Large intestine (tissue), 3 donors: ENCODE measurements around the gene RIPK1. TPM values are rescaled to one million over a fixed set of nuclear protein-coding genes. Genes with fewer than 3 reads are reported as not detected.
A peak's percentile ranks its signal among the peaks of the same experiment; 100 is the strongest.

Source experiments
- DNase-seq, 2 donors: peaks; one replicate each; pipeline versions ENCODE4 v3.0.0 to v3.0.0-alpha.2; 2013
- H3K27ac ChIP-seq: one replicate; pipeline ENCODE4 v1.5.1; 2013; ENCODE audit warnings: low read length
- H3K27me3 ChIP-seq: 2 replicates; pipeline ENCODE4 v1.6.1; 2013; ENCODE audit warnings: low read length; ENCODE audit not compliant: control insufficient read depth, insufficient read depth
- H3K36me3 ChIP-seq: 2 replicates; pipeline ENCODE4 v1.6.1; 2013; ENCODE audit warnings: low read length; ENCODE audit not compliant: control insufficient read depth, insufficient read depth
- H3K4me1 ChIP-seq: one replicate; pipeline ENCODE4 v1.6.1; 2013; ENCODE audit warnings: low read length; ENCODE audit not compliant: control insufficient read depth, insufficient read depth
- H3K4me3 ChIP-seq: one replicate; pipeline ENCODE4 v1.5.1; 2013; ENCODE audit warnings: low read length
- H3K9me3 ChIP-seq: one replicate; pipeline ENCODE4 v1.6.1; 2013; ENCODE audit warnings: mild to moderate bottlenecking, low read depth, low read length, moderate library complexity; ENCODE audit not compliant: control insufficient read depth
- WGBS: methylation state at CpG from one replicate; pipeline ENCODE4 v1.1.5; 2013; ENCODE audit warnings: low lambda C conversion rate; ENCODE audit not compliant: insufficient coverage; 5-methylcytosine and 5-hydroxymethylcytosine counted together
- polyA plus RNA-seq: library from polyadenylated mRNA; unstranded; fragments of 120-200 nt; gene quantifications from one replicate; pipeline ENCODE4 v1.2.1, GENCODE V29; 2013

RIPK1 gene
- polyA plus RNA-seq, 1 donor = 32.2 TPM

DNA sequence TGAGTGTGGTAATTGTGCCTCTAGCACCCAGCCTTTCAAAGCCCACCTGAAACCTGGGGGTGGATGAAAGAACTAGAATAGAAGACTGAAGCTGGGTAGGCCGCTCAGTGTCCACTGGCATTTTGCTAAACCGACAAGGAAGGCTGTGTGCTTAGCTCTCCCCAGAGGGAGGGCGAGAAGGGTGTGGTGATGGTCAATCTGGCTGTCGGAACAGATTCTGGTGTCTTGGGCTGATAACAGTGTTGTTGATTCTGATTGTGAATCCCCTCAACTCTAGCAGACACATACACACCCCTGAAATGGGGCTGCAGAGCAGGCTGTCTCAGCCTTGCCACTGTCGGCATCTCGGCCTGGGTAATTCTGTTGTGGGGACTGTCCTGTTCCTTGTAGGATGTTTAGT, 46.1 kb downstream of the RIPK1 start:
- Histone ChIP-seq H3K4me3 (no peak overlapping the region), H3K4me1 (peaks cover 5% of the 10 kb centered on the region), H3K27me3 (no peaks in the 10 kb centered on the region), H3K9me3 (no peaks in the 10 kb centered on the region), H3K36me3 (peaks cover 48% of the 10 kb centered on the region), H3K27ac (no peak overlapping the region)
- no CpG with 5 or more reads among the region's 6 CpGs for WGBS
- DNase-seq = no peak

GRCh38 chr6:3117912-3118352, 49.6 kb downstream of the RIPK1 start:
- Histone ChIP-seq H3K27me3 (no peaks in the 10 kb centered on the region), H3K27ac (peak overlapping the region; percentile 99), H3K4me1 (peaks cover 13% of the 10 kb centered on the region), H3K36me3 (peaks cover 23% of the 10 kb centered on the region), H3K4me3 (peak overlapping the region; percentile 80), H3K9me3 (no peaks in the 10 kb centered on the region)
- DNase-seq = no peak
- 100% methylated on average over 1 of the region's 8 CpGs for WGBS

DNA sequence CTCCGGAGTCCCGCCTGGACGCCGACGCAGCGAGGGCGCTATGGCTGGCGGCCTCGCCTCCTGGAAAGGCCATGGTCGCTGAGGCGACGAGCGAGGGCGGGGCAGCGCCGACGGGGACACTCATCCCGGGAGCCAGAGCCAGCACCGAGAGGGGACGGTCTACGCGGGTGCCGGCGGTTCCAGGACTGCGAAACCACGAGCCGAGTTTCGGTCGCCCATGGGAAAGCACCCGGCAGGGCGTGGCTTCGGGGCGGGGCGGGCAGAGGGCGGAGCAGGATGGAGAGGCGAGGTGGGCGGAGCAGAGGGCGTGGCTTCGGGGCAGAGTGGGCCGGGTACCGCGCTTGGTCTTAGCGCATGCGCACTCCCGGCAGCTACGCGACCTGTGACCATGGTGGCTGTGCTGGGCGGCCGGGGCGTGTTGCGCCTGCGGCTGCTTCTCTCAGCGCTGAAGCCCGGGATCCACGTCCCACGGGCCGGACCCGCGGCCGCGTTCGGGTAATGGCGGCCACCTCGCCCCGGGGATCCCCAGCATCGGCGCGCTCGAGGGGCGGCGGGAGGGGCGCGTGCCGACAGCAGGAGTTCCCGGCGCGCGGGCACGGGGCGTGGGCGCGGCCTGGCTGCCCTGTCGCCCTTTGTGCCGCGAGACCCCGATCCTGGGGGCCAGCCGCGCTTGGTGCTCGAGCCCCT, 50.2 kb downstream of the RIPK1 start, which contains the start of gene BPHL:
BPHL (plus strand) TSS at position 359 of the 687 bp plus-strand sequence; CDS start at position 389, 30 bp downstream.
- peak within 1 kb of the TSS; percentile 99 for H3K27ac ChIP-seq

DNA sequence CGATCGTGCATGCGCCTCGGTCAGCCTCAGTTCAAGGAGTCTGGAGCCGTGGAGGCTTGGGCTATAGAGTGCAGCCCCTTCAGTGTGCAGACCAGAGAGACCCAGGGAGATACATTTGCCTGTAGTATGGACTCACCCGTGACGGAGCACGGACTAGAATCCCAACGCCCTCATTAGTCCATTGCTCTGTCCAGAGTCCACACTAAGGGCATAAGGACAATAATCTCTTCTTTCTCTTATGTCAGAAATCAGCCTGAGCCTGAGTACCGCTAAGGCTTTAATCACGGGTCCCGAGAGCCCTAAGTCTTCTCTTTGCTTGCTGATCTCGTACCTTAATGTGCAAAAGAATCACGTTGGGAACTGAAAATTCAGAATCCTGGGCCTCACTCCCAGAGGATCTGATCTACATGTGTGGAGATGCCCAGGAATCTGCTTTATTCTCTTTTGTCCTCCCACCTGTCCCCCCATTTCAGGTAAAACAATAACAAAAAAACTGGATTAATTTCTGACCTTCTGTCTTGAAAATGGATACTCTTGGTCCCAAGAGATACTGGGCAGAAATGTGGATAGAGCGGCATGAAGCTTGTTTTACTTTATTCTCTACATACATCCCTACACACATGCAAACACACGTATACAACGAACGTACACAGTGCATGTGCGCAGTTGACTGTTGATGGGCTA, 50.9 kb downstream of the RIPK1 start:
- WGBS = 50% methylated on average over 3 of the region's 19 CpGs
- peak overlapping the region; percentile 99 for H3K27ac ChIP-seq
- no peaks in the 10 kb centered on the region for H3K9me3 ChIP-seq
- no peaks in the 10 kb centered on the region for H3K27me3 ChIP-seq
- peaks cover 13% of the 10 kb centered on the region for H3K4me1 ChIP-seq
- peak; percentile 85 to 93 for DNase-seq
- H3K4me3 ChIP-seq = peak overlapping the region; percentile 80
- H3K36me3 ChIP-seq = peaks cover 10% of the 10 kb centered on the region

More for the DNA sequence above, 50.2 kb downstream of the RIPK1 start, which contains the start of gene BPHL:
- Histone ChIP-seq H3K4me3 (peak within 1 kb of the TSS; percentile 80), H3K4me1 (peaks cover 13% of the 10 kb centered on the region), H3K9me3 (no peaks in the 10 kb centered on the region), H3K36me3 (peaks cover 17% of the 10 kb centered on the region), H3K27me3 (no peaks in the 10 kb centered on the region)
- WGBS = no CpG with 5 or more reads among the region's 89 CpGs
- peak; percentile 95 to 97 for DNase-seq

DNA sequence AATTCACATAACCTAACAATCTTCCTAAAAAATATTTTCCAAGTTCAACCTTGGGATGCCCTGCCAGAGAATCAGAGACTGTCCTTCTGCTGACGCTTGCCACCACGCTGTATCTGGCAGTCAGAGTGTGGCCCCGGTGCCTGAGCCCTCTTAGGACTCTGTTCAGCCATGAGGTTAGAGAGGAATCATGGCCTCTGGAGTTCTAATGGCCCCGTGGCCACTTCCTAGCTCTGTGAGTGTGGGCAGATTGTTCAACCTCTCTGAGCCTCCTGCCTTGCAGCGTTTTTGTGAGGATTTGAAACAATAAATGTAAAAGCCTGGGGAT, 52.4 kb downstream of the RIPK1 start:
- Histone ChIP-seq H3K27ac (peak overlapping the region; percentile 57), H3K36me3 (peaks cover 3% of the 10 kb centered on the region), H3K9me3 (no peaks in the 10 kb centered on the region), H3K4me1 (peaks cover 19% of the 10 kb centered on the region), H3K4me3 (no peak overlapping the region), H3K27me3 (no peaks in the 10 kb centered on the region)
- 83% methylated on average over 1 of the region's 5 CpGs for WGBS
- no peak for DNase-seq

- no peak overlapping the region for H3K27ac ChIP-seq
- H3K4me3 ChIP-seq = no peak overlapping the region
- peaks cover 2% of the 10 kb centered on the region for H3K9me3 ChIP-seq
- WGBS = no CpG with 5 or more reads among the region's 9 CpGs
- no peak for DNase-seq
- H3K4me1 ChIP-seq = peaks cover 19% of the 10 kb centered on the region
- peaks cover 5% of the 10 kb centered on the region for H3K36me3 ChIP-seq
- H3K27me3 ChIP-seq = no peaks in the 10 kb centered on the region
Observed at GRCh38 chr6:3122823-3123182, 54.5 kb downstream of the RIPK1 start.

GRCh38 chr6:3124667-3125066, 56.4 kb downstream of the RIPK1 start:
- H3K4me1 ChIP-seq = peaks cover 19% of the 10 kb centered on the region
- H3K27ac ChIP-seq = no peak overlapping the region
- 100% methylated on average over 1 of the region's 8 CpGs for WGBS
- peaks cover 2% of the 10 kb centered on the region for H3K9me3 ChIP-seq
- peaks cover 24% of the 10 kb centered on the region for H3K36me3 ChIP-seq
- H3K4me3 ChIP-seq = no peak overlapping the region
- no peaks in the 10 kb centered on the region for H3K27me3 ChIP-seq
- DNase-seq = no peak

GRCh38 chr6:3125815-3126214, 57.5 kb downstream of the RIPK1 start:
- DNase-seq = peak; percentile 78 to 84
- Histone ChIP-seq H3K27me3 (no peaks in the 10 kb centered on the region), H3K4me3 (no peak overlapping the region), H3K9me3 (peaks cover 2% of the 10 kb centered on the region), H3K27ac (peak overlapping the region; percentile 81), H3K4me1 (peaks cover 8% of the 10 kb centered on the region), H3K36me3 (peaks cover 35% of the 10 kb centered on the region)
- 20% methylated on average over 1 of the region's 2 CpGs for WGBS

DNA sequence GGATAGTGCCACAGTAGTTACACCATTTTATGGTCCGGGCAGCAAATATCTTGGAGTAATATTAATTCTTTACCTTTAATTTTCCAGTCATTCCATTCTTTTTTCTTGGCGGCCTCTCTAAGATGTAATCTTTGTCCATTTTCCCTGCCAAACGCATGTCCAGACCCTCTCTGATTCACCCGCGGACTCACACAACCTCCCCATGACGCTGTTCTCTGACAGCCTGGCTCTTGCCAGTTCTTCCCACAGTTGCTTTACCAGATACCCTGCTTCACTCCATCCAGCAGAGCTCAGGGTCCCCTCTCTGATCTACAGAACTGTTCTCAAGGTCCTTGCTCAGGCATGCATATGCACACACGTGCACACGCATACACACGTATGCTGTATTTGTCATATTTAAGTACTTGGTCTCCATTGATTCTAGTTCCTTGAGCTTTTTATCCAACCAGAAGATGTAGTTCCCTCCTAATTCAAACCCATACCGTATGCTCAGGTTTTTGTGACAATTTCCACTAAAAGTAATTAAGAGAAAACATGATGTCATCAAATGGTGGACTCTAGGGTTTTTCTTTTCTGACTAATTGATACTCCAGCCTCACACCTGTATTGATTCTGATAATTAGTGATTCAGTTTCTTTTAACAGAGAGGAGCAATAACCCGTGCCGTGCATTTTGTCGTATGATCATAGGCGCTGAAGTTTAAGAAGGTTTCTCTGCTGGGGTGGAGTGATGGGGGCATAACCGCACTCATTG, 60.2 kb downstream of the RIPK1 start:
- peaks cover 62% of the 10 kb centered on the region for H3K36me3 ChIP-seq
- H3K27ac ChIP-seq = no peak overlapping the region
- H3K4me1 ChIP-seq = peaks cover 9% of the 10 kb centered on the region
- WGBS = 100% methylated on average over 4 of the region's 15 CpGs
- no peaks in the 10 kb centered on the region for H3K27me3 ChIP-seq
- no peak overlapping the region for H3K4me3 ChIP-seq
- H3K9me3 ChIP-seq = peaks cover 2% of the 10 kb centered on the region
- DNase-seq = no peak

GRCh38 chr6:3131695-3132094, 63.4 kb downstream of the RIPK1 start:
- peaks cover 66% of the 10 kb centered on the region for H3K36me3 ChIP-seq
- H3K4me3 ChIP-seq = no peak overlapping the region
- WGBS = no CpG with 5 or more reads among the region's 15 CpGs
- DNase-seq = no peak
- no peaks in the 10 kb centered on the region for H3K27me3 ChIP-seq
- no peak overlapping the region for H3K27ac ChIP-seq
- no peaks in the 10 kb centered on the region for H3K9me3 ChIP-seq
- peaks cover 5% of the 10 kb centered on the region for H3K4me1 ChIP-seq
